GM13977 (cell line): ENCODE measurements around the gene ACAP2.

Experiments
- DNase-seq: peaks from one replicate; pipeline ENCODE4 v3.0.0; 2012; ENCODE audit warnings: low spot score
- in situ Hi-C: fragments of 300-500 bp; cut with MboI; formaldehyde crosslinking; loops from one replicate; pipeline ENCODE4 v1.12.0; 2022; ENCODE audit warnings: low sequenced_read_pairs, low pct_unique_long_range_greater_than_20kb, mixed read lengths, inconsistent platforms; ENCODE audit not compliant: unreplicated experiment
- TF ChIP-seq, protein P1 (sequence below): IDR thresholded peaks from 2 replicates; pipeline ENCODE4 v1.5.1; 2012; ENCODE audit warnings: mild to moderate bottlenecking, control low read depth; ENCODE audit not compliant: insufficient read depth; ENCODE audit errors: extremely low read depth, missing control alignments

The ACAP2 gene

DNA sequence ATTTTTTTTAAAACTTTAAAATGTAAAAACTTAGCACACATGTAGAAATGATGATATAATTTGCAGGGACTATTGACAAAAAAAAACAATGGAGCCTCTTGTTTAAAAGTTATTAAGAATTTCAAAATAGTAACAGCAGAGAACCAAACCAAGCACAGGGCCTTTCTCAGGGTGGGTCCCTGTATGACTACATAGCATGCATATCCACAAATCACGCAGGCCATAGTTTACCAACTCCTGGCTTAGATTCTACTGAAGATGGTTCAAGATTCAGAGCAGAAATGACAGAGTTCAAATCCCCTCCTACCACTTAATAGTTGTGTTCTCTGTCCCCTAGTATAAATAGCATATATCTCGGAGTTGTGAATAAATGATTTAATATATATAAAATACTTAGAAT is 19.0 kb downstream of the ACAP2 start:
- in situ Hi-C loops: no loop called here
- no peak for DNase-seq
- TF ChIP-seq, protein P1, sequence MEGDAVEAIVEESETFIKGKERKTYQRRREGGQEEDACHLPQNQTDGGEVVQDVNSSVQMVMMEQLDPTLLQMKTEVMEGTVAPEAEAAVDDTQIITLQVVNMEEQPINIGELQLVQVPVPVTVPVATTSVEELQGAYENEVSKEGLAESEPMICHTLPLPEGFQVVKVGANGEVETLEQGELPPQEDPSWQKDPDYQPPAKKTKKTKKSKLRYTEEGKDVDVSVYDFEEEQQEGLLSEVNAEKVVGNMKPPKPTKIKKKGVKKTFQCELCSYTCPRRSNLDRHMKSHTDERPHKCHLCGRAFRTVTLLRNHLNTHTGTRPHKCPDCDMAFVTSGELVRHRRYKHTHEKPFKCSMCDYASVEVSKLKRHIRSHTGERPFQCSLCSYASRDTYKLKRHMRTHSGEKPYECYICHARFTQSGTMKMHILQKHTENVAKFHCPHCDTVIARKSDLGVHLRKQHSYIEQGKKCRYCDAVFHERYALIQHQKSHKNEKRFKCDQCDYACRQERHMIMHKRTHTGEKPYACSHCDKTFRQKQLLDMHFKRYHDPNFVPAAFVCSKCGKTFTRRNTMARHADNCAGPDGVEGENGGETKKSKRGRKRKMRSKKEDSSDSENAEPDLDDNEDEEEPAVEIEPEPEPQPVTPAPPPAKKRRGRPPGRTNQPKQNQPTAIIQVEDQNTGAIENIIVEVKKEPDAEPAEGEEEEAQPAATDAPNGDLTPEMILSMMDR: no peak

DNA sequence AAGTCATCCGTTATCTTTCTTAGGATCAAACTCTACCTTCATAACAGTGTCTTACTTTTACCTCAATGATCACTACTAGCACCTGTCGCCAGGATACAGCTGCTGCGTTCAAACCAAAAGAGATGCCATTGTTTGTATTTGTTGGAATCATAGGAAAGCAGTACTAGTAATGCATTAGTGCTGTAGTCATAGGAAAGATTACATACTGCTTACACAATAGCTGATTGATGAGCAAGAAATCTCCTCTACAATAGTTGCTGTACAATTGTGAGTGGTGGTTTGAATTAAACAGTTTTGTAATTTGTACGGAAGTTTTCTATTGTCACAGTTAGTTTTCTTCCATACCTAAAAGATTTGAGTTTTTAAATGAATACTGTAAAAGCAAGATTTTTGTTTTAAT is 21.4 kb downstream of the ACAP2 start:
- in situ Hi-C loops: no loop called here
- TF ChIP-seq, protein P1: no peak
- no peak for DNase-seq

DNA sequence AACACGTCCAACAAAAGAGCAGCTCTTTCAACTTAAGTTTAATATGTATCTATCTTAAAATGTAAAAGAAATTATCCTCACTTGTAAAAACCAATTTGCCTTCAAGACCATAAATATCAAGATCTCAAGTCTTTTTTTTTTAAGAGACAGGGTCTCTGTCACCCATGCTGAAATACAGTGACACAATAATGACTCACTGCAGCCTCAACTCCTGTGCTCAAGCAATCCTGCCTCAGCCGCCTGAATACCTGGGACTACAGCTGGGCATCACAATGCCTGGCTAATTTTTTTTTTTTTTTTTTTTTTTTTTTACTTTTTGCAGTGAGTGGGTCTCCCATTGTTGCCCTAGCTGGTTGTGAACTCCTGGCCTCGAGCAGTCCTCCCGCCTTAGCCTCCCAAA is 26.0 kb downstream of the ACAP2 start:
- in situ Hi-C loops: no loop called here
- no peak for DNase-seq
- TF ChIP-seq, protein P1: no peak

DNA sequence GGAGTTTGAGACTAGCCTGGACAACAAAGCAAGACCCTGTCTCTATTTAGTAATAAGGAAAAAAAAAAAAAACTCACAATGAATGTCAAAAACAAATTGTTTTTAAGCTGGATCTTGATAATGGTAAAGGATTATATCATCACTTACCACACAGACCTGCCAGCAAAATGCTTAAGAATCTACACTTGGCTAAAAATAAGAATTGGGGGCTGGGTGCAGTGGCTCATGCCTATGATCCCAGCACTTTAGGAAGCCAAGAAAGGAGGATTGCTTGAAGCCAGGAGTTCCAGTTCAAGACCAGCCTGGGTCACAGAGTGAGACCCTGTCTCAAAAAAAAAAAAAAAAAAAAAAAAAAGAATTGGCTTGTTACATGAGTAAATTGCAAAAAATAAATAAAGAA is 31.0 kb downstream of the ACAP2 start:
- in situ Hi-C loops: no loop called here
- DNase-seq: no peak
- TF ChIP-seq, protein P1: no peak

DNA sequence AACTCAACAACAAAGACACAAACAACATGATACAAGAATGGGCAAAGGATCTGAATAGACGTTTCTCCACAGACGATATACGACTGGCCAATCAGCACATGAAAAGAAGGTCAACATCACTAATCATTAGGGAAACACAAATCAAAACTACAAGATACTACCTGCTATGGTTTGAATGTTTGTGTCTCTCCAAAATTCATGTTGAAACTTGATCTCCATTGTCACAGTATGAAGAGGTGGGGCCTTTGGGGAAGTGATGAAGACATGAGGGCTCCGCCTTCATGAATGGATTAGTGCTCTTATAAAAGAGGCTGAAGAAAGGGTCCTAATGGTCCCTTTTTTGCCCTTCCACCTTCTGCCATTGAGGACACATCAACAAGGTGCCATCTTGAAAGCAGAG is 32.3 kb downstream of the ACAP2 start:
- TF ChIP-seq, protein P1: no peak
- no peak for DNase-seq
- in situ Hi-C loops: no loop called here

DNA sequence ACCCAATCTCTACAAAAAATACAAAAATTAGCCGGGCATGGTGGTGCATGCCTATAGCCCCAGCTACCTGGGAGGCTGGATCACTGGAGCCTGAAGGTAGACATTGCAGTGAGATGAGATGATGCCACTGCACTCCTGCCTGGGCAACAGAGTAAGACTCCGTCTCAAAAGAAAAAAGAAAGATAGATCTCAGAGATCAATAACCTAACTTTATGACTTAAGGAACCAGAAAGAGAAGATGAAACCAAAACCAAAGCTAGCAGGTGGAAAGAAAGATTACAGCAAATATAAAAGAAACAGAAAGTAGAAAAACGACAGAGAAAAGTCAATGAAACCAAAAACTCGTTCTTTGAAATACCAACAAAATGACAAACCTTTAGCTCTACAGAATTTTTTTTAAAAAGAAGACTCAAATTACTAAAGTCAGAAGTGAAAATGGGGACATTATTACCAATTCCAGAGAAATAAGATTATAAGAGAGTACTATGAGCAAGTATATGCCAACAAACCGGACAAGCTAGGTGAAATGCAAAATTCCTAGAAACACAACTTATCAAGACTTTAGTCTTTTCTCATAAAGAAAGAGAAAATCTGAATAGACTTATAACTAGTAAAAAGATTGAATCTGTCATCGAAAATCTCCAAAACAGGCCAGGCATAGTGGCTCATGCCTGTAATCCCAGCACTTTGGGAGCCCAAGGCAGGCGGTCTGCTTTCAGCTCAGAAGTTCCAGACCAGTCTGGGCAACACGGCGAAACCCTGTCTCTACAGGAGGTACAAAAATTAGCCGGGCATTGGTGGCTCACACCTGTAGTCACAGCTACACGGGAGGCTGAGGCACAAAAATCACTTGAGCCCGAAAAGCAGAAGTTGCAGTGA is 35.0 kb downstream of the ACAP2 start:
- in situ Hi-C loops: no loop called here
- DNase-seq: peak; percentile 17
- TF ChIP-seq, protein P1: no peak

DNA sequence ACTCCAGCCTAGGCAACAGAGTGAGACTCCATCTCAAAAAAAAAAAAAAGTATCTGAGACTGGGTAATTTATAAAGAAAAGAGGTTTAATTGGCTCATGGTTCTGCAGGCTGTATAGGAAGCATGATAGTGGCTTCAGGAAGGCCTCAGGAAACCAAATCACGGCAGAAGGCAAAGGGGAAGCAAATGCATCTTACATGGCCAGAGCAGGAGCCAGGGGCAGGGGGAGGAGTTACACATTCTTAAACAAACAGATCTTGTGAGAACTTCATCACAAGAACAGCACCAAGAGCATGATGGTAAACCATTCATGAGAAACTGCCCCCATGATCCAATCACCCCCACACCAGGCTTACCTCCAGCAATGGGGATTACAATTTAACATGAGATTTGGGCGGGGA is 37.2 kb downstream of the ACAP2 start:
- DNase-seq: no peak
- TF ChIP-seq, protein P1: no peak
- in situ Hi-C loops: no loop called here
